GM12891 (cell line): ENCODE measurements around the gene FGG.

Experiments used
- DNase-seq: peaks from one replicate; pipeline ENCODE4 v3.0.0; 2011; ENCODE audit warnings: low spot score; ENCODE audit not compliant: insufficient read length
- FAIRE-seq: peaks from 2 replicates; lab custom pipeline; 2011; peaks lifted over from hg19 to GRCh38; lab: Jason Lieb, UNC
- PAX5 ChIP-seq: IDR thresholded peaks from 2 replicates; pipeline ENCODE4 v1.6.1; 2011; ENCODE audit warnings: low read length, moderate library complexity, mild to moderate bottlenecking; ENCODE audit not compliant: insufficient read depth, severe bottlenecking
- POLR2A ChIP-seq: IDR thresholded peaks from 2 replicates; pipeline ENCODE4 v1.6.1; 2011; ENCODE audit warnings: low read depth, low read length, control low read depth
- POLR2AphosphoS5 ChIP-seq: IDR thresholded peaks from 2 replicates; pipeline ENCODE4 v1.6.1; 2011; ENCODE audit warnings: low read depth, low read length, control low read depth
- POU2F2 ChIP-seq: IDR thresholded peaks from 2 replicates; pipeline ENCODE4 v1.6.1; 2011; ENCODE audit warnings: low read depth, mild to moderate bottlenecking, control low read depth, low read length, moderate library complexity
- SPI1 ChIP-seq: IDR thresholded peaks from 2 replicates; pipeline ENCODE4 v1.6.1; 2011; ENCODE audit warnings: low read depth, low read length, control low read depth
- TAF1 ChIP-seq: IDR thresholded peaks from 2 replicates; pipeline ENCODE4 v1.6.1; 2011; ENCODE audit warnings: low read depth, low read length, control low read depth

FGG gene

DNA sequence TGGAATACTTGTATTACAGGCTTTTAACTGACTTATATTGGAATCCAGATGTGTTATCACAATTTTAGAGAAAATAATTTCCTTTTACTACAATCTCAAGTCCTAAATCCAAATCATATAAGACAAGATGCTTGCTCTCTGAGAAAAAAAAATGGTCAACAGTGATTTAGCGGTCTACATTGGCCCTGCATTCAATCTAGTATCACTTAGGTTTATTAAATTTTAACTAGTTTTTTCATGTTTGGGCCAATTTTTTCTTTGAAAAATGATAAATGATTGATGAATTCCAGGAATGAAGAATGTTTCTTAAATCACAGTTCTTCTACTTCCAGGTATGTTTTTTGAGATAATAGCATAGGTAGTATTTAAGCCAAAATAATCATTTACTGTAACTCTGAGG, 2.8 kb upstream of the FGG start:
- no peak for TF ChIP-seq POLR2AphosphoS5
- DNase-seq, result no peak
- no peak for FAIRE-seq

DNA sequence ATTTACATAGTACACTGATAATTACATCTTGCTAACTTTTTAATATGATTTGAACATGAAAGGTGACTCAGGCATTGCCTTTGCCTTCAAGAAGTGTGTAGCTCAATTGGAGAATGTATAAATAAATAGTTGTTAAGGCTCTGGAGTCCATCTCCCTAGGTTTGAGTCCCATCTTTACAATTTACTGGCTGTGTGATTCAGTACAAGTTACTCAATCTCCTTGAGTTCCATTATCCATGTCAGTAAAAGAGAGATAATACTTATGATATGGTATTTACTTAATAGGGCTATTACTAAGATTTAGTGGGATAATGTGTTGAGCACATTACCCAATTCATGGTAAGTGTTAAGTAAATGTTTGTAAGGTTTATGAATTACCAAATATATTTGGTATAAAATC, 1.9 kb upstream of the FGG start:
- FAIRE-seq (no peak), DNase-seq (no peak)
- TF ChIP-seq POU2F2 (no peak), TAF1 (no peak), POLR2AphosphoS5 (no peak), POLR2A (no peak), SPI1 (no peak), PAX5 (no peak)

DNA sequence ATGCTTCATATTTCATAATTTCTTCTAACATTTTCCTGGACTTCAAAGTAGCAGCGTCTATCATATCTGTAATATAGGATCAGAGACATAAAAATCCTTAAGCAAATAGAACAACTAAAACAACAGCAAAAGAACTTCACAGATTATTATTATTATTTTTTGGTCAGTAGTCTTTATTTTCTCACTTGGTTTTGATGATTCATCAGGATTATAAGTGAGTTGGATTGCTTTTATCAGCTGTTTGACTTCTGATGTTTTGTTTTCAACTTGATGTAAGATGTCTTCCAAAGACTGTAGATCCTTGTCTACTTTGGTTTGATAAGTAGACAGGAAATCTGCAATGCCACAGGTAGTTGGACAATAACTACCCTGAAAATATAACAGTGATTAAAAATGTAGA, 623 bp downstream of the FGG start:
- DNase-seq (no peak), FAIRE-seq (no peak)

DNA sequence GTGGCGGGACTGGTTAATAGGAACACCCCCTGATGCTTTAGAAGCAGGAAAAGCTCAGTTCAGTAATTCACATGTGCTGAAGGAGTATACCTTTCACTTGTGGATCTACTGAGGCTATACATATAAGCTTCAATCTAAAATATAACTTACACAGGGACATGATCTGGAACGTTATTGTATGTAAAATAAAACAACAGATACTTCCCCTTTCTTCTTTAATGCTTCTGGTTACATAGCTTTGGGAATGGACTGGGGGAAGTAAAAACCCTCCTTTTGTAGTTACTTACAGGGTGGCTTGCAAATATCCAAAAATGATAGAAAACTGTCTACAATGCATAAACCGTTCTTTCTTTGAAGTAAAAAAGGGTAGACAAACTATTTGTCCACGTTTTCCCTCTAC, 1.9 kb downstream of the FGG start:
- no peak for DNase-seq
- FAIRE-seq, result no peak

More for the DNA sequence above, 623 bp downstream of the FGG start:
- TF ChIP-seq POLR2A (no peak), SPI1 (no peak), PAX5 (no peak), POLR2AphosphoS5 (no peak), POU2F2 (no peak), TAF1 (no peak)

DNA sequence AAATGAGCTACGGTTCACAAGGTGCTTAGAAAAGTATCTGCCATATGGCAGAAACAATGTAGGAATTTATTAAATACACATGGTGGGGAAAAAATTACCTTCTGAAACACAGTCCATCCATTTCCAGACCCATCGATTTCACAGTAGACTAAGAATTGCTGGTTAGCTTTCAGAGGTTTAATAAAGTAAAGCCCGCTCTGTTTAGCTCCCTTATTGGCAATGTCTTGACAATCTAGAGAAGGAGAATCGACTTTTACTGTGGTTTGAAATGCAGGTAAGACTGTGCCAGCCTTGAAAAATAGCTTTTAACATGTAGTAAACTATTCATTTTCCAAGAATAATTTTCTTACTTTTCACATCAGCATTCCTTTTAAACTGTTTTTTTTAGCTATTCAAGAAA, 2.9 kb downstream of the FGG start:
- DNase-seq (no peak), FAIRE-seq (no peak)
- TF ChIP-seq SPI1, result no peak
- no peak for TF ChIP-seq POLR2A
- no peak for TF ChIP-seq POU2F2
- TF ChIP-seq PAX5, result no peak
- TF ChIP-seq POLR2AphosphoS5, result no peak
- no peak for TF ChIP-seq TAF1

More for the DNA sequence above, 1.9 kb downstream of the FGG start:
- TF ChIP-seq SPI1, result no peak
- TF ChIP-seq POLR2A, result no peak
- no peak for TF ChIP-seq TAF1
- no peak for TF ChIP-seq PAX5
- TF ChIP-seq POU2F2, result no peak
- TF ChIP-seq POLR2AphosphoS5, result no peak

DNA sequence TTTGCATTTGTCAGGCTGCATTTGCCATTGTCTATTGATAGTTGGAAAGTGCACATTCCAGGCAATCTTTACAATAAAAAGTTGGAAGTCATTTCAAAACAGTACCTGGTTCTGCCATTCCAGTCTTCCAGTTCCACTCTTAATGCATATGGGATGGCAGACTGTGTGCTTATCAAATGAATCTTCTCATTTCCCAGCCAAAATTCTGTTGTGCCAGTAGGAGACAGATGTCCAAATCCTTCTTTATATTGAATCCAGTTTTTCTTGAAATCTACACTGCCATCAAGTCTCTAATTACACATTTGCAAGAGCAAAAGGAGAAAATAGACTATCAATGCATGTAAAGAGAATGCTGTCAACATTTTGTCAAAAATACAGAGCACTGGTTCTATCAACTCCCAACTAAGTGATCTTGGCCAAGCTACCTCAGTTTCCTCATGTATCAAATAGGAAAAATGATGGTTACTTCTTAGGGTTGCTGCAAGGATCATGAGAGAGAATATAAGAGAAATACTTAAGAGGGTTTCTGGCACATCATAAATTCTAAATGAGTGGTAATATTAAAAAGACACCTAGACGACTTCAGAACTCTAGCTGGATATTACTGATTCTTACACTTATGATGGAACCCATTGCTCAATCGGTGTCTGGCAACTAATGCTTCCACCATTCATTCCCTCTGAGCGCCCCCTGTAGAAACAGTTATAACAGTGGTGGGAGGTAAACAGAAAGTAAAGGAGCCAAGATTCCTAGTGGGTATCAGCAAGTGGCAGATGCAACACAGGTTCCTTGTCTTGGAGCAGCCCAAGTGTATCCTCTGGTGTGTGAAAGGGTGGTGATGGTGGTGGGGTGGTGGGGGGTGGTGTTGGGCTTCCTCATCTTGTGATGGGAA, 3.8 kb downstream of the FGG start:
- DNase-seq, result no peak
- TF ChIP-seq TAF1 (no peak), SPI1 (no peak), PAX5 (no peak), POU2F2 (no peak), POLR2AphosphoS5 (no peak), POLR2A (no peak)
- FAIRE-seq, result no peak

DNA sequence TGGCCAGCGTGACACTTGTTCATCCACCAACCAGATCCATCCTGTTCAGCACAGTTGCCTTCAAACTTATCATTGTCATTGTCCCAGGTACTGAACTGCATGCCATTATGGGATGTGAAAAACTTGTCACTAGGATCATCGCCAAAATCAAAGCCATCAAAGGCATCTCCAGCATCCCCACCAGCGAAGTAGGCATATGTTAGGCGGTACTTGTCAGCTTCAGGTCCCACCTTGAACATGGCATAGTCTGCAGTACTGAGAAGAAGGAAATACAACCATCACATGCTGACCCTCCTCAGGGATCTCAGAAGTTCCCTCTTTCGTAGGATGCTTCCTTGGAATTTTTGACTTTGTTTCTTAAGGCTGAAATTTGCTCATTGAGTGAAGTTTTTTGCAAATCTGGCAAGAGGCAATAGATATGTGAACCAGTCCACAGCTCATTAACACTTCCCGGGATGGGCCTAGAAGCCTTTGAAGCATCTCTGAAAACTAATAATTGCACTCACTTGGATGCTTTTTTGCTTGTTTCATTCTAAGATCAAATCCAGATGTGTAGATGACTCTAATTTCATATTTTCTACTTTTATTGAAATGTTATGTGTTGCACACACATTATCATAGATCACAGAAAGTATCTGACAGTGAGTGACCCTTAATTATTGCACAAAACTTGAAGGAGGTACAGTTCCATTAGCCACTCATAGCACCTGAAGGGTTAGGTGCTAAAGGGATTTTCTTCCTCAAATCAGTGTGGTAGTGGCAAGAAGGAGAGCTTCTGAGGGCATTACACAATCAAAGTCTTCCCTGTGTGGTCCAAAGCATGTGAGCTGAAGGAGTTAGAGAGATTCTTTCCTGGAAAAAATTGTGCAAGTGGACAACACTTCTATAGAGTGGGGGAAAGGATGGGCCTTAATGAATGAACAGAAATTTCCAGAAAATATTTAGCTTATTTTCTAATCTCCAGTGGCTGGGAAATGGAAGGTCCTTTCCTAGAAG, 5.4 kb downstream of the FGG start:
- no peak for TF ChIP-seq SPI1
- TF ChIP-seq POLR2AphosphoS5, result no peak
- TF ChIP-seq PAX5, result no peak
- no peak for TF ChIP-seq POU2F2
- no peak for TF ChIP-seq TAF1
- TF ChIP-seq POLR2A, result no peak
- no peak for FAIRE-seq
- DNase-seq, result no peak

DNA sequence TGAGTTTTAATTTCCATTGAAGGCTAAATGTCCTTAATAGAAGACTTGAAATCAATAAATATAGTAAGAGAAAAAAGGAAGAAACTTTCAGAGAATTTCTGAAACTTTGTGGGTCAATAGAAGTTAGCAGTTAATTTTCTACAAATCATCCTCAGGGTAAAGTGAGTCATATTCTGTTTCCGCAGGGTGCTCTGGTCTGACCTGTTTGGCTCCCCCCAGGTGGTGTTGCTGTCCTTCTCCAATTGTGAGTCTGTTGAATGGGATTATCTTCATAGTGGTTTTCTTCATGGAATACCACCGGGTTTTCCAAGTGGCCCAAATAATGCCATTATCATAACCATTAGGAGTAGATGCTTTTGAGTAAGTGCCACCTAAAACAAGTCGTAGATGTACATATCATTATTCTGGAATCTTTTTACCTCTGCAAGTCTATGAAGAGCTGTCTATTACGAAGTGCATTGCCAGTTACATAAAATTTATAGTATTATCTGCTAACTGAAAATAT, 7.7 kb downstream of the FGG start:
- no peak for TF ChIP-seq PAX5
- TF ChIP-seq POU2F2, result no peak
- TF ChIP-seq TAF1, result no peak
- TF ChIP-seq SPI1, result no peak
- TF ChIP-seq POLR2AphosphoS5, result no peak
- no peak for TF ChIP-seq POLR2A
- DNase-seq (no peak), FAIRE-seq (no peak)
